MM.1S (cell line): ENCODE measurements around the gene NDEL1.

ENCODE experiments used
- CTCF ChIP-seq: fragments of 300-600 bp; sonication (generic); IDR thresholded peaks from 2 replicates; pipeline ENCODE4 v1.5.1; 2016; ENCODE audit warnings: antibody characterized with exemption, low read length, mixed read lengths
- EZH2 ChIP-seq: fragments of 300-600 bp; sonication (generic); optimal IDR thresholded peaks from 2 replicates; pipeline ENCODE3; 2017; ENCODE audit warnings: low read depth, mild to moderate bottlenecking, antibody characterized with exemption, low read length, mixed read lengths
- EZH2phosphoT487 ChIP-seq: fragments of 300-600 bp; sonication (generic); IDR thresholded peaks from 2 replicates; pipeline ENCODE4 v1.6.1; 2018; ENCODE audit warnings: antibody characterized with exemption, low read length

- TF ChIP-seq CTCF (no peak), EZH2 (no peak), EZH2phosphoT487 (no peak)
These were observed 52.8 kb downstream of the NDEL1 start for GRCh38 chr17:8488491-8488890.
